DND-41 (cell line): ENCODE measurements around the gene DSCAML1.

ENCODE experiments used
- EZH2 ChIP-seq: IDR thresholded peaks from 3 replicates; pipeline ENCODE4 v1.6.1; 2012; ENCODE audit warnings: borderline replicate concordance, low read depth, mild to moderate bottlenecking, moderate library complexity, low read length, inconsistent platforms; ENCODE audit not compliant: severe bottlenecking
- TF ChIP-seq, protein P1 (sequence below): IDR thresholded peaks from 2 replicates; pipeline ENCODE4 v1.5.1; 2012; ENCODE audit warnings: borderline replicate concordance, low read length, moderate library complexity, mild to moderate bottlenecking; ENCODE audit not compliant: poor library complexity, severe bottlenecking; ENCODE audit errors: extremely low read depth

DNA sequence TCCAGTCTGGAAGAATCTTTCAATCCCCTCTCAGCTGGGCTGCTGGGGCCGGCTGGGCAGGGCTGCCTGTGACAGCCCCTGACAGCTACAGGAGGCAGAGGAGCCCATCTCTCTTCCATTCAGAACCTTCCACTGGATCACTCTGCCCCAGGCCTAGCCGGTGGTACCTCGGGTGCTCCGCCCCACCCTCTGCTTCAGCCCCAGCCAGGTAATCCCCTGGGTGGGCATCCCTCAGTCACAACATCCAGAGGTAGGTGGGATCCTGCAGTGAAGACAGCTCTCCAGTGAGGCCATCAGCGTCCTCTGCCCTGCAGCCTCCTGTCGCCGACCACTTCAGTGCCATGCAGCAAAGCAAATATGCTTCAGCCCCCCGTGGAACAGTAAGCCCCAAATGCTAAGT, 223.7 kb downstream of the DSCAML1 start:
- TF ChIP-seq, protein P1, sequence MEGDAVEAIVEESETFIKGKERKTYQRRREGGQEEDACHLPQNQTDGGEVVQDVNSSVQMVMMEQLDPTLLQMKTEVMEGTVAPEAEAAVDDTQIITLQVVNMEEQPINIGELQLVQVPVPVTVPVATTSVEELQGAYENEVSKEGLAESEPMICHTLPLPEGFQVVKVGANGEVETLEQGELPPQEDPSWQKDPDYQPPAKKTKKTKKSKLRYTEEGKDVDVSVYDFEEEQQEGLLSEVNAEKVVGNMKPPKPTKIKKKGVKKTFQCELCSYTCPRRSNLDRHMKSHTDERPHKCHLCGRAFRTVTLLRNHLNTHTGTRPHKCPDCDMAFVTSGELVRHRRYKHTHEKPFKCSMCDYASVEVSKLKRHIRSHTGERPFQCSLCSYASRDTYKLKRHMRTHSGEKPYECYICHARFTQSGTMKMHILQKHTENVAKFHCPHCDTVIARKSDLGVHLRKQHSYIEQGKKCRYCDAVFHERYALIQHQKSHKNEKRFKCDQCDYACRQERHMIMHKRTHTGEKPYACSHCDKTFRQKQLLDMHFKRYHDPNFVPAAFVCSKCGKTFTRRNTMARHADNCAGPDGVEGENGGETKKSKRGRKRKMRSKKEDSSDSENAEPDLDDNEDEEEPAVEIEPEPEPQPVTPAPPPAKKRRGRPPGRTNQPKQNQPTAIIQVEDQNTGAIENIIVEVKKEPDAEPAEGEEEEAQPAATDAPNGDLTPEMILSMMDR = no peak
- no peak for TF ChIP-seq EZH2
